ENCODE results near the gene SEMA3A. TPM values are rescaled to one million over a fixed set of nuclear protein-coding genes. Genes with fewer than 3 reads are reported as not detected.

Gene SEMA3A
- total and polyA plus RNA-seq, 2 of the 13 experiments (the other 11 are each of a cell fraction or from before 2014, with no cell fraction given) = 0.29 to 1.2 TPM

GRCh38 chr7:84047085-84047484, 147.5 kb downstream of the SEMA3A start (continued):
- no peak for TF ChIP-seq ZBTB49 (CRISPR knock-in tag; IDR thresholded peaks at IDR 0.05; ENCODE audit: borderline replicate concordance)

- no TSS peak for BruUV-seq (replicated peaks)
- peak; percentile 57 for ATAC-seq
- H3K9ac ChIP-seq (ENCODE audit: insufficient read depth, low read depth, low read length) = peak overlapping the region; percentile 12; the same call in 1 of the 2 replicates
- in situ Hi-C loops (cut with HindIII; ENCODE audit: extremely low pct_ligation_motif_present, low pct_unique_long_range_greater_than_20kb) = no loop called here
- H3K4me1 ChIP-seq (ENCODE audit: insufficient read depth, low read length) = peaks cover 78% of the 10 kb centered on the region
- H3K79me2 ChIP-seq (ENCODE audit: insufficient read depth, low read length) = no peaks in the 10 kb centered on the region
- ChIA-PET POLR2A (no interaction called here), CTCF (ENCODE audit: low intra/inter-chr PET ratio, low total read pairs) (no interaction called here)
- intact Hi-C loops (cut with micrococcal nuclease; ENCODE audit: unreplicated experiment) = loop anchor here (5.0 kb wide), 1 partner anchor 97 kb away; no protein-coding TSS in a partner anchor
- no peaks in the 10 kb centered on the region for H3K36me3 ChIP-seq (replicated peaks in 1 of 2; ENCODE audit: control insufficient read depth in 1 of 2, insufficient read depth in 2 of 2, low read length in 2 of 2)
- no peaks in the 10 kb centered on the region for H4K20me1 ChIP-seq (ENCODE audit: insufficient read depth, low read length)
- no peak for FAIRE-seq
- H3K4me2 ChIP-seq (ENCODE audit: low read depth, low read length) = peak overlapping the region; percentile 15; the same call in 1 of the 2 replicates
- H3K4me3 ChIP-seq (replicated peaks in 1 of 3; ENCODE audit: insufficient read depth in 1 of 3, low read depth in 2 of 3, low read length in 3 of 3) = no peak overlapping the region
- no peaks in the 10 kb centered on the region for H3K27me3 ChIP-seq (ENCODE audit: control insufficient read depth in 1 of 2, insufficient read depth in 2 of 2, low read length in 2 of 2)
- H3K9me3 ChIP-seq (ENCODE audit: low read length) = no peaks in the 10 kb centered on the region
- peak; percentile 61 for DNase-seq (ENCODE audit: low spot score)
- H3K27ac ChIP-seq (ENCODE audit: extremely low read length, insufficient read depth, low read length) = peak overlapping the region; percentile 80
- no peak overlapping the region for H2AFZ ChIP-seq (ENCODE audit: low read length)
- WGBS (ENCODE audit: low lambda C conversion rate) = 40% methylated on average over 2 of the region's 2 CpGs
- 0 out of 2 replicates have a peak, but pooled peaks have one; percentile 26 for TF ChIP-seq GATAD2A (CRISPR knock-in tag; IDR thresholded peaks at IDR 0.05)
- TF ChIP-seq PAXIP1 (CRISPR knock-in tag; conservative IDR thresholded peaks at IDR 0.05) = peak; percentile 82
- peak; percentile 82 for TF ChIP-seq MAFF (IDR thresholded peaks at IDR 0.05; ENCODE audit: low read depth, low read length)
- peak; percentile 82 to 89 for TF ChIP-seq MAFK (conservative IDR thresholded peaks at IDR 0.05 in 1 of 2, IDR thresholded peaks at IDR 0.05 in 1 of 2; ENCODE audit: low read length in 2 of 2)
- 0 out of 2 replicates have a peak, but pooled peaks have one; percentile 32 for TF ChIP-seq KDM6A (CRISPR knock-in tag; IDR thresholded peaks at IDR 0.05; ENCODE audit: low read depth)
- peak; percentile 68; the same call in 1 of the 2 replicates for TF ChIP-seq ONECUT2 (CRISPR knock-in tag; IDR thresholded peaks at IDR 0.05)
- TF ChIP-seq RARA (CRISPR knock-in tag; IDR thresholded peaks at IDR 0.05) = 0 out of 2 replicates have a peak, but pooled peaks have one; percentile 8
- no peak for TF ChIP-seq FLYWCH1 (CRISPR knock-in tag; IDR thresholded peaks at IDR 0.05)
- peak; percentile 34; the same call in 1 of the 2 replicates for TF ChIP-seq SAP130 (CRISPR knock-in tag; IDR thresholded peaks at IDR 0.05; ENCODE audit: low read depth)
- no peak for TF ChIP-seq RNF219 (CRISPR knock-in tag; IDR thresholded peaks at IDR 0.05)
- no peak for TF ChIP-seq AGO2 (optimal IDR thresholded peaks at IDR 0.05; ENCODE audit: low read depth, low read length)
- TF ChIP-seq NCOA2 (CRISPR knock-in tag; IDR thresholded peaks at IDR 0.05) = peak; percentile 42; the same call in 1 of the 2 replicates
These were observed 149.8 kb downstream of the SEMA3A start for GRCh38 chr7:84044834-84045233.
